HG02798 (cell line): ENCODE data around the gene HKDC1.

ENCODE experiments used
- ATAC-seq: cut with Tn5 transposase; IDR thresholded peaks from one replicate; pipeline ENCODE4 v1.9.1; 2021; ENCODE audit warnings: mild to moderate bottlenecking; ENCODE audit not compliant: unreplicated experiment, poor library complexity

Gene HKDC1

GRCh38 chr10:69316313-69317059 lies 96.4 kb downstream of the HKDC1 start:
- no peak for ATAC-seq
